ENCODE data around the gene TXNRD1.
"Not testable (repeated sequence)": the region's sequence is repeated elsewhere in the genome, so short reads cannot be mapped to it uniquely, and the experiment has no call there.

- not testable (repeated sequence) for TF ChIP-seq CTCF, POLR2A (IDR thresholded peaks at IDR 0.05)
These were observed 107.0 kb downstream of the TXNRD1 start for GRCh38 chr12:104322533-104322932.

Data from body of pancreas (tissue), 4 donors.